PC-9 (cell line): ENCODE measurements around the gene ALDOB. TPM values are rescaled to one million over a fixed set of nuclear protein-coding genes. Genes with fewer than 3 reads are reported as not detected.

Source experiments
- BruUV-seq: library from RNA; stranded (reverse); fragments of 400-500 nt; replicated peaks from 2 replicates; lab custom pipeline; 2021; lab: Mats Ljungman, UMichigan
- CTCF ChIA-PET: fragments of 300-600 bp; sonication (Branson Sonifier 250); formaldehyde crosslinking; loops from one replicate; lab custom pipeline; 2022; ENCODE audit warnings: antibody characterized with exemption; lab: Charles Lee
- POLR2A ChIA-PET: fragments of 300-600 bp; sonication (Branson Sonifier 250); formaldehyde crosslinking; loops from one replicate; lab custom pipeline; 2022; ENCODE audit warnings: antibody characterized with exemption; ENCODE audit not compliant: unreplicated experiment; lab: Charles Lee
- DNase-seq, 2 experiments: peaks; one replicate each; pipeline versions ENCODE4 v3.0.0 to v3.0.0-alpha.2; 2015 to 2022; ENCODE audit warnings: mixed read lengths in 1 of 2
- H2AFZ ChIP-seq: fragments of 200-600 bp; sonication (generic); 2 replicates; pipeline ENCODE4 v1.8.1; 2017; ENCODE audit warnings: antibody characterized with exemption
- H3F3A ChIP-seq: fragments of 200-600 bp; sonication (generic); 2 replicates; pipeline ENCODE4 v1.8.1; 2017; ENCODE audit warnings: antibody characterized with exemption, mild to moderate bottlenecking, low read depth; ENCODE audit not compliant: insufficient read depth
- H3K27ac ChIP-seq: fragments of 200-600 bp; sonication (generic); 2 replicates; pipeline ENCODE4 v1.6.1; 2016; ENCODE audit warnings: mixed run types
- H3K27me3 ChIP-seq: fragments of 200-600 bp; sonication (generic); 2 replicates; pipeline ENCODE4 v1.6.1; 2016; ENCODE audit warnings: low read depth, mixed run types; ENCODE audit not compliant: insufficient read depth
- H3K36me3 ChIP-seq: fragments of 200-600 bp; sonication (generic); 2 replicates; pipeline ENCODE4 v1.6.1; 2016; ENCODE audit warnings: low read depth, mixed run types
- H3K4me1 ChIP-seq: fragments of 200-600 bp; sonication (generic); replicated peaks from 2 replicates; pipeline ENCODE4 v1.6.1; 2016; ENCODE audit warnings: mixed run types; ENCODE audit not compliant: insufficient read depth
- H3K4me2 ChIP-seq: fragments of 200-600 bp; sonication (generic); 2 replicates; pipeline ENCODE4 v1.6.1; 2017; ENCODE audit warnings: mixed run types
- H3K4me3 ChIP-seq: fragments of 200-600 bp; sonication (generic); 2 replicates; pipeline ENCODE4 v1.6.1; 2016; ENCODE audit warnings: mixed run types
- H3K79me2 ChIP-seq: fragments of 200-600 bp; sonication (generic); 2 replicates; pipeline ENCODE4 v1.6.1; 2017; ENCODE audit warnings: low read depth, mixed run types
- H3K9me2 ChIP-seq: fragments of 200-600 bp; sonication (generic); 2 replicates; pipeline ENCODE4 v1.8.1; 2017; ENCODE audit warnings: mild to moderate bottlenecking; ENCODE audit not compliant: insufficient read depth
- H3K9me3 ChIP-seq: fragments of 200-600 bp; sonication (generic); 2 replicates; pipeline ENCODE4 v1.8.1; 2016; ENCODE audit warnings: low read depth; ENCODE audit not compliant: insufficient read depth
- H4K20me1 ChIP-seq: fragments of 200-600 bp; sonication (generic); 2 replicates; pipeline ENCODE4 v1.8.1; 2017; ENCODE audit not compliant: insufficient read depth
- CTCF ChIP-seq: fragments of 200-600 bp; sonication (generic); conservative IDR thresholded peaks from 2 replicates; pipeline ENCODE4 v1.6.1; 2017; ENCODE audit warnings: mixed run types, antibody characterized with exemption, mild to moderate bottlenecking, moderate library complexity
- EZH2 ChIP-seq: fragments of 200-600 bp; sonication (generic); IDR thresholded peaks from 2 replicates; pipeline ENCODE4 v1.8.0; 2017; ENCODE audit warnings: antibody characterized with exemption, low read depth
- intact Hi-C: fragments of 100-400 bp; cut with micrococcal nuclease; formaldehyde crosslinking; loops from one replicate; pipeline ENCODE4 v1.10.0; 2022; ENCODE audit not compliant: unreplicated experiment
- total RNA-seq: library from RNA; stranded (reverse); gene quantifications from 2 replicates; pipeline ENCODE4 v1.2.3, GENCODE V29; 2021

ALDOB gene
- total RNA-seq, 1 experiment from 2014 or later: not detected

- Histone ChIP-seq H3K4me1 (no peaks in the 10 kb centered on the region), H3F3A (no peaks in the 10 kb centered on the region), H3K9me3 (no peaks in the 10 kb centered on the region), H3K9me2 (peaks cover 4% of the 10 kb centered on the region; the same call in 1 of the 2 replicates), H3K36me3 (no peaks in the 10 kb centered on the region), H3K27me3 (peaks cover 38% of the 10 kb centered on the region), H3K79me2 (no peaks in the 10 kb centered on the region), H3K4me3 (no peak overlapping the region), H4K20me1 (no peaks in the 10 kb centered on the region), H2AFZ (no peak overlapping the region), H3K27ac (no peak overlapping the region), H3K4me2 (no peak overlapping the region)
- TF ChIP-seq EZH2: no peak
- POLR2A ChIA-PET: no interaction called here
- CTCF ChIA-PET: no interaction called here
- no TSS peak for BruUV-seq
- DNase-seq: no peak
- intact Hi-C loops: no loop called here
These were observed 34.4 kb upstream of the ALDOB start for GRCh38 chr9:101470021-101470420.

GRCh38 chr9:101469026-101469425 lies 33.5 kb upstream of the ALDOB start:
- Histone ChIP-seq H3K4me3 (no peak overlapping the region), H3K9me2 (peaks cover 4% of the 10 kb centered on the region; the same call in 1 of the 2 replicates), H3K9me3 (no peaks in the 10 kb centered on the region), H3K27ac (no peak overlapping the region), H3K27me3 (peaks cover 28% of the 10 kb centered on the region), H3K4me2 (no peak overlapping the region), H3F3A (no peaks in the 10 kb centered on the region), H3K4me1 (no peaks in the 10 kb centered on the region), H4K20me1 (no peaks in the 10 kb centered on the region), H2AFZ (no peak overlapping the region), H3K36me3 (no peaks in the 10 kb centered on the region), H3K79me2 (no peaks in the 10 kb centered on the region)
- ChIA-PET CTCF (interaction anchor here (0.6 kb wide), 1 partner anchor 533 kb away, joined by 5 read pairs; no protein-coding TSS in a partner anchor), POLR2A (no interaction called here)
- TF ChIP-seq CTCF (no peak), EZH2 (no peak)
- intact Hi-C loops: no loop called here
- no TSS peak for BruUV-seq
- DNase-seq: no peak

- Histone ChIP-seq H3K4me2 (no peak overlapping the region), H4K20me1 (no peaks in the 10 kb centered on the region), H3K27me3 (peaks cover 20% of the 10 kb centered on the region), H3K4me1 (no peaks in the 10 kb centered on the region), H3F3A (no peaks in the 10 kb centered on the region), H3K4me3 (no peak overlapping the region), H3K79me2 (no peaks in the 10 kb centered on the region), H2AFZ (no peak overlapping the region), H3K36me3 (no peaks in the 10 kb centered on the region), H3K27ac (no peak overlapping the region), H3K9me2 (peaks cover 7% of the 10 kb centered on the region; the same call in 1 of the 2 replicates), H3K9me3 (no peaks in the 10 kb centered on the region)
- intact Hi-C loops: no loop called here
- BruUV-seq: no TSS peak
- ChIA-PET POLR2A (no interaction called here), CTCF (no interaction called here)
- TF ChIP-seq CTCF (no peak), EZH2 (no peak)
- DNase-seq: no peak
These were observed 32.5 kb upstream of the ALDOB start for GRCh38 chr9:101468116-101468515.

- no TSS peak for BruUV-seq
- no peak for TF ChIP-seq EZH2
- no peak for TF ChIP-seq CTCF
- Histone ChIP-seq H3K27ac (no peak overlapping the region), H3F3A (no peaks in the 10 kb centered on the region), H3K4me3 (no peak overlapping the region), H3K4me2 (no peak overlapping the region), H3K9me2 (peaks cover 7% of the 10 kb centered on the region; the same call in 1 of the 2 replicates), H3K9me3 (no peaks in the 10 kb centered on the region), H3K79me2 (no peaks in the 10 kb centered on the region), H3K36me3 (no peaks in the 10 kb centered on the region), H3K4me1 (peaks cover 2% of the 10 kb centered on the region; the same call in 1 of the 2 replicates), H3K27me3 (peaks cover 17% of the 10 kb centered on the region), H4K20me1 (no peaks in the 10 kb centered on the region), H2AFZ (no peak overlapping the region)
- ChIA-PET POLR2A (no interaction called here), CTCF (no interaction called here)
- no peak for DNase-seq
- intact Hi-C loops: no loop called here
These were observed 32.1 kb upstream of the ALDOB start for GRCh38 chr9:101467690-101468089.
